WTC11 (cell line): ENCODE data around the gene OGN. TPM values are rescaled to one million over a fixed set of nuclear protein-coding genes. Genes with fewer than 3 reads are reported as not detected.

ENCODE experiments used
- ATAC-seq: fragments of 200-7000 bp; cut with Tn5 transposase; 2 replicates; pipeline ENCODE4 v1.10.0; 2021; ENCODE audit warnings: mild to moderate bottlenecking, moderate library complexity
- CTCF ChIA-PET: fragments of 300-600 bp; sonication (Branson Sonifier 250); formaldehyde crosslinking; loops from one replicate; lab custom pipeline; 2021; ENCODE audit warnings: antibody characterized with exemption; lab: Charles Lee
- POLR2A ChIA-PET: fragments of 350-600 bp; sonication (Branson Sonifier 250); formaldehyde crosslinking; loops from one replicate; lab custom pipeline; 2021; ENCODE audit warnings: antibody characterized with exemption; lab: Charles Lee
- DNase-seq: peaks from one replicate; pipeline ENCODE4 v3.0.0; 2021; ENCODE audit warnings: low spot score
- H3K27ac Mint-ChIP-seq: 2 replicates; pipeline ENCODE4 v1.8.0; 2021; ENCODE audit warnings: mixed read lengths
- H3K27me3 Mint-ChIP-seq: 2 replicates; pipeline ENCODE4 v1.8.0; 2021; ENCODE audit warnings: low read depth, mild to moderate bottlenecking, moderate library complexity, mixed read lengths
- H3K36me3 Mint-ChIP-seq: 2 replicates; pipeline ENCODE4 v1.8.0; 2021; ENCODE audit warnings: mixed read lengths
- H3K4me1 Mint-ChIP-seq: 2 replicates; pipeline ENCODE4 v1.8.0; 2022; ENCODE audit warnings: mixed read lengths
- H3K4me3 Mint-ChIP-seq: 2 replicates; pipeline ENCODE4 v1.8.0; 2021; ENCODE audit warnings: mild to moderate bottlenecking, moderate library complexity, mixed read lengths
- H3K9me3 Mint-ChIP-seq: 2 replicates; pipeline ENCODE4 v1.8.0; 2021; ENCODE audit warnings: mixed read lengths
- ATF1 ChIP-seq: sonication (generic); formaldehyde crosslinking; IDR thresholded peaks from 2 replicates; pipeline ENCODE4 v1.8.1; 2023; ENCODE audit warnings: mild to moderate bottlenecking, moderate library complexity, missing genetic modification reagents
- ATF6 ChIP-seq: sonication (generic); formaldehyde crosslinking; IDR thresholded peaks from 2 replicates; pipeline ENCODE4 v1.8.1; 2023; ENCODE audit warnings: mild to moderate bottlenecking, missing genetic modification reagents
- EMX1 ChIP-seq: fragments of 250-450 bp; sonication (Bioruptor Pico); IDR thresholded peaks from 2 replicates; pipeline ENCODE4 v1.8.0; 2021; ENCODE audit warnings: mild to moderate bottlenecking
- ETV6 ChIP-seq: sonication (generic); formaldehyde crosslinking; IDR thresholded peaks from 2 replicates; pipeline ENCODE4 v1.8.1; 2022; ENCODE audit warnings: mild to moderate bottlenecking, missing genetic modification reagents
- IRF2 ChIP-seq: sonication (generic); formaldehyde crosslinking; IDR thresholded peaks from 2 replicates; pipeline ENCODE4 v1.8.0; 2022; ENCODE audit warnings: low read depth, missing genetic modification reagents, borderline replicate concordance
- JUN ChIP-seq: sonication (generic); formaldehyde crosslinking; IDR thresholded peaks from 2 replicates; pipeline ENCODE4 v1.8.0; 2023; ENCODE audit warnings: mild to moderate bottlenecking, missing genetic modification reagents
- KAT7 ChIP-seq: sonication (generic); formaldehyde crosslinking; IDR thresholded peaks from 2 replicates; pipeline ENCODE4 v1.8.1; 2023; ENCODE audit warnings: missing genetic modification reagents, mild to moderate bottlenecking, borderline replicate concordance
- MXD4 ChIP-seq: fragments of 250-450 bp; sonication (Bioruptor Pico); IDR thresholded peaks from 2 replicates; pipeline ENCODE4 v1.8.0; 2021; ENCODE audit warnings: mild to moderate bottlenecking, moderate library complexity, borderline replicate concordance
- NFYB ChIP-seq: sonication (generic); formaldehyde crosslinking; conservative IDR thresholded peaks from 2 replicates; pipeline ENCODE4 v1.8.0; 2022; ENCODE audit warnings: low read depth, missing genetic modification reagents
- OVOL2 ChIP-seq: fragments of 250-450 bp; sonication (Bioruptor Pico); IDR thresholded peaks from 2 replicates; pipeline ENCODE4 v1.9.0; 2021; ENCODE audit warnings: mild to moderate bottlenecking, borderline replicate concordance
- STAT6 ChIP-seq: sonication (generic); formaldehyde crosslinking; conservative IDR thresholded peaks from 2 replicates; pipeline ENCODE4 v1.8.1; 2023; ENCODE audit warnings: mild to moderate bottlenecking, low read depth, missing genetic modification reagents, moderate library complexity
- TCF7 ChIP-seq: sonication (generic); formaldehyde crosslinking; IDR thresholded peaks from 2 replicates; pipeline ENCODE4 v1.8.0; 2022; ENCODE audit warnings: mild to moderate bottlenecking, low read depth, missing genetic modification reagents, moderate library complexity
- TP53 ChIP-seq: sonication (generic); formaldehyde crosslinking; IDR thresholded peaks from 2 replicates; pipeline ENCODE4 v1.8.1; 2023; ENCODE audit warnings: mild to moderate bottlenecking, missing genetic modification reagents
- ZNF138 ChIP-seq: sonication (generic); formaldehyde crosslinking; conservative IDR thresholded peaks from 2 replicates; pipeline ENCODE4 v1.8.1; 2022; ENCODE audit warnings: mild to moderate bottlenecking, moderate library complexity, missing genetic modification reagents
- ZNF219 ChIP-seq: sonication (generic); formaldehyde crosslinking; IDR thresholded peaks from 2 replicates; pipeline ENCODE4 v1.8.0; 2023; ENCODE audit warnings: missing genetic modification reagents, mild to moderate bottlenecking, borderline replicate concordance
- ZNF232 ChIP-seq: sonication (generic); formaldehyde crosslinking; IDR thresholded peaks from 2 replicates; pipeline ENCODE4 v1.8.0; 2022; ENCODE audit warnings: mild to moderate bottlenecking, missing genetic modification reagents
- ZNF416 ChIP-seq: fragments of 250-450 bp; sonication (Bioruptor Pico); IDR thresholded peaks from 2 replicates; pipeline ENCODE4 v1.9.0; 2021; ENCODE audit warnings: mild to moderate bottlenecking, inconsistent platforms
- total RNA-seq: library from RNA; stranded (reverse); gene quantifications from 3 replicates; pipeline ENCODE4 v1.2.3, GENCODE V29; 2021
- TF ChIP-seq, protein P1 (sequence below): fragments of 250-450 bp; sonication (Bioruptor Pico); IDR thresholded peaks from 2 replicates; pipeline ENCODE4 v1.9.0; 2021; ENCODE audit warnings: mild to moderate bottlenecking
- TF ChIP-seq, protein P2 (sequence below): sonication (generic); formaldehyde crosslinking; IDR thresholded peaks from 2 replicates; pipeline ENCODE4 v1.8.0; 2022; ENCODE audit warnings: mild to moderate bottlenecking, missing genetic modification reagents

OGN gene
- total RNA-seq, 1 experiment from 2014 or later = not detected

GRCh38 chr9:92408747-92409478 is 4.5 kb upstream of the OGN start:
- DNase-seq (no peak), ATAC-seq (no peak)
- Mint-ChIP-seq H3K36me3 (no peaks in the 10 kb centered on the region), H3K27ac (no peak overlapping the region), H3K4me1 (peaks cover 6% of the 10 kb centered on the region; the same call in 1 of the 2 replicates), H3K4me3 (no peak overlapping the region), H3K27me3 (no peaks in the 10 kb centered on the region), H3K9me3 (peaks cover 5% of the 10 kb centered on the region)
- POLR2A ChIA-PET = no interaction called here
- CTCF ChIA-PET = no interaction called here
- TF ChIP-seq ATF1 (no peak), MXD4 (CRISPR knock-in tag) (no peak), KAT7 (no peak), ZNF219 (CRISPR knock-in tag) (no peak), ZNF232 (CRISPR knock-in tag) (no peak), NFYB (CRISPR knock-in tag) (no peak)

DNA sequence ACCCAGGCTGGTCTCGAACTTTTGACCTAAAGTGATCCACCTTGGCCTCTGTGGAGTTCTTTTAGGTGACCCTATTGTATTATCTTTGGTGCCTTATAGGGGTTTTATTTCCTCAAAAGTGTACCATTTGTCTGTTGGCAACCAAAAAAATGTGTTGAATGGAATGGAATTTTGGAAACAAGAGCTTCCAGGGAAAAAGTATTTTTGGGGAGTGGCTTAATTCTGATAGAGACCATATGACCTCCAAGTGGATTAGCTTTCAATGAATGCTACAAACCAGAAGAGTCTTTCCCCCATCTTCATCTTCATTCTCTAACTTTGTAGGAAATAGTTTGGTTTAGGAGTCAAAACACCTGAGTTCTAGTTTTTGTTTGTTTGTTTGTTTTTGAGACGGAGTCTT is 3.4 kb upstream of the OGN start:
- peaks cover 6% of the 10 kb centered on the region; the same call in 1 of the 2 replicates for H3K4me1 Mint-ChIP-seq
- ChIA-PET CTCF (no interaction called here), POLR2A (no interaction called here)
- TF ChIP-seq ATF6 (CRISPR knock-in tag) (no peak), EMX1 (no peak), ZNF416 (CRISPR knock-in tag) (no peak), TCF7 (CRISPR knock-in tag) (no peak), JUN (CRISPR knock-in tag) (no peak), TP53 (CRISPR knock-in tag) (no peak), ETV6 (CRISPR knock-in tag) (no peak), OVOL2 (no peak), STAT6 (CRISPR knock-in tag) (no peak), IRF2 (CRISPR knock-in tag) (no peak), ZNF138 (CRISPR knock-in tag) (no peak)
- TF ChIP-seq, protein P1, sequence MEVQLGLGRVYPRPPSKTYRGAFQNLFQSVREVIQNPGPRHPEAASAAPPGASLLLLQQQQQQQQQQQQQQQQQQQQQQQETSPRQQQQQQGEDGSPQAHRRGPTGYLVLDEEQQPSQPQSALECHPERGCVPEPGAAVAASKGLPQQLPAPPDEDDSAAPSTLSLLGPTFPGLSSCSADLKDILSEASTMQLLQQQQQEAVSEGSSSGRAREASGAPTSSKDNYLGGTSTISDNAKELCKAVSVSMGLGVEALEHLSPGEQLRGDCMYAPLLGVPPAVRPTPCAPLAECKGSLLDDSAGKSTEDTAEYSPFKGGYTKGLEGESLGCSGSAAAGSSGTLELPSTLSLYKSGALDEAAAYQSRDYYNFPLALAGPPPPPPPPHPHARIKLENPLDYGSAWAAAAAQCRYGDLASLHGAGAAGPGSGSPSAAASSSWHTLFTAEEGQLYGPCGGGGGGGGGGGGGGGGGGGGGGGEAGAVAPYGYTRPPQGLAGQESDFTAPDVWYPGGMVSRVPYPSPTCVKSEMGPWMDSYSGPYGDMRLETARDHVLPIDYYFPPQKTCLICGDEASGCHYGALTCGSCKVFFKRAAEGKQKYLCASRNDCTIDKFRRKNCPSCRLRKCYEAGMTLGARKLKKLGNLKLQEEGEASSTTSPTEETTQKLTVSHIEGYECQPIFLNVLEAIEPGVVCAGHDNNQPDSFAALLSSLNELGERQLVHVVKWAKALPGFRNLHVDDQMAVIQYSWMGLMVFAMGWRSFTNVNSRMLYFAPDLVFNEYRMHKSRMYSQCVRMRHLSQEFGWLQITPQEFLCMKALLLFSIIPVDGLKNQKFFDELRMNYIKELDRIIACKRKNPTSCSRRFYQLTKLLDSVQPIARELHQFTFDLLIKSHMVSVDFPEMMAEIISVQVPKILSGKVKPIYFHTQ (CRISPR knock-in tag) = no peak
- TF ChIP-seq, protein P2, sequence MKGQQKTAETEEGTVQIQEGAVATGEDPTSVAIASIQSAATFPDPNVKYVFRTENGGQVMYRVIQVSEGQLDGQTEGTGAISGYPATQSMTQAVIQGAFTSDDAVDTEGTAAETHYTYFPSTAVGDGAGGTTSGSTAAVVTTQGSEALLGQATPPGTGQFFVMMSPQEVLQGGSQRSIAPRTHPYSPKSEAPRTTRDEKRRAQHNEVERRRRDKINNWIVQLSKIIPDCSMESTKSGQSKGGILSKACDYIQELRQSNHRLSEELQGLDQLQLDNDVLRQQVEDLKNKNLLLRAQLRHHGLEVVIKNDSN (CRISPR knock-in tag) = no peak
- H3K27ac Mint-ChIP-seq = no peak overlapping the region
- no peaks in the 10 kb centered on the region for H3K27me3 Mint-ChIP-seq
- H3K36me3 Mint-ChIP-seq = no peaks in the 10 kb centered on the region
- DNase-seq (no peak), ATAC-seq (no peak)
- peaks cover 5% of the 10 kb centered on the region for H3K9me3 Mint-ChIP-seq
- H3K4me3 Mint-ChIP-seq = no peak overlapping the region
